GM19043 (cell line): Measurements from ENCODE around the gene RNU2-63P.
"Not testable (repeated sequence)": the region's sequence is repeated elsewhere in the genome, so short reads cannot be mapped to it uniquely, and the experiment has no call there.

ENCODE experiments used
- ATAC-seq: cut with Tn5 transposase; IDR thresholded peaks from one replicate; pipeline ENCODE4 v1.9.1; 2021; ENCODE audit warnings: low read depth; ENCODE audit not compliant: unreplicated experiment

Gene RNU2-63P

GRCh38 chr2:88032070-88032702 lies 15.8 kb upstream of the RNU2-63P start:
- no peak for ATAC-seq

DNA sequence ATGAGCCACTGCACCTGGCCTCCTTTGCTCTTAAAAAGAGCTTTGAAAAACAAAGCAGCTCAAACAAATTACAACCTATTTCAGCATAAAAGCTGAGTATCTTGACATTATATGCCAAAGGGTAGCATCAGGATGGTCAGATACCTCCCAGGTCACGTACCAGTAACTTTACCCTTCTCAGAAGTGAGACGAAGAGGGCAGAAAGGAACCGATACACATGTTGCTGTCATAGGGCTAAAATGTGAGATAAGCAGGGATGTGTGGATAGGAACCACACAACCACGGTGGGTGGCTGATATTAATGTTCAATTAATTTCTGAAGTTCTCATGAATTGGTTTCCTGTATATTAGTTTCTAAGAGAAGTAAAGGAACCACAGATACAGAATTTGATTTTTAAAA lies 12.6 kb upstream of the RNU2-63P start:
- ATAC-seq = no peak

- ATAC-seq = no peak
Observed at GRCh38 chr2:88027697-88028389, 11.5 kb upstream of the RNU2-63P start.

GRCh38 chr2:88024509-88024908 lies 8.2 kb upstream of the RNU2-63P start:
- ATAC-seq = no peak

- ATAC-seq = no peak
Observed at GRCh38 chr2:88022669-88022921, 6.2 kb upstream of the RNU2-63P start.

- ATAC-seq = no peak
Observed at GRCh38 chr2:88019985-88020384, 3.6 kb upstream of the RNU2-63P start.

DNA sequence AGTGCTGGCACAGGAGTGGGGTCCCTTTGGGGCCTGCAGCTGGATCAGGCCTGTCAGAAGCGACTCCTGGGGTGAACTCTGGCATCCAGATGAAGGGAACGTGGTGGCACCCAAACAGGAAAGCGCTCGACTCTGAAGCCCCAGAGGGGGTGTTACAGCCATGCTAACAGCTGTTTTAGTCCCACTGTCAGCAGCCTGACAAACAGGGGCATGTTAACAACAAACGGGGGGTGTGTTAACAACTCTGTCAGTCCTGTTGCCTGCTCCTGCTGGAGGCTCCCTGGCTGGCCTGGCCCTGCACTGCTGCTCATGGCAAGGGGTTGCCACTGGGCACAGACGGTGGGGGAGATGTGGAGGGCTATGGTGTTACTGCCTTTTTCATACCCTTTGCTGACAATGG lies 2.6 kb upstream of the RNU2-63P start:
- ATAC-seq = no peak

DNA sequence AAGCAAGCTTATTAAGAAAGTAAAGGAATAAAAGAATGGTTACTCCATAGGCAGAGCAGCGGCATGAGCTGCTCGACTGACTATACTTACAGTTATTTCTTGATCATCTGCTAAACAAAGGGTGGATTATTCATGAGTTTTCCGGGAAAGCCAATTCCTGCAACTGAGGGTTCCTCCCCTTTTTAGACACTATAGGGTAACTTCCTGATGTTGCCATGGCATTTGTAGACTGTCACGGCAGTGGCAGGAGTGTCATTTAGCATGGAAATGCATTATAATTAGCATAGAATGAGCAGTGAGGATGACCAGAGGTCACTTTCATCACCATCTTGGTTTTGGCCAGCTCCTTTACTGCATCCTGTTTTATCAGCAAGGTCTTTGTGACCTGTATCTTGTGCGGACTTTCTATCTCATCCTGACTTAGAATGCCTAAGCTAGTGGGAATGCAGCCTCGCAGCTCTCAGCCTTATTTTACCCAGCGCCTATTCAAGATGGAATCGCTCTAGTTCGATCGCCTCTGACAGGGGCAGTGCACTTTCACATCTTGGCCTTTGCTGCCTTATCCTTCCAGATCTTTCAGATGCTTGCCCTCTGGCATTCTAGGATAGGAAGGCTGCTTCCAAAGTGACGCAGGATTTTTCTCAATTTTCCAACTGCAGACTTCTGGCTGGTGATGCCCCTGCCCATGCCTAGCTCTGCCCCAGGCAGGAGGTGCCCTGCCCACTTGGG lies 1.9 kb upstream of the RNU2-63P start:
- not testable (repeated sequence) for ATAC-seq

- ATAC-seq = not testable (repeated sequence)
Observed at GRCh38 chr2:88017780-88018038, 1.4 kb upstream of the RNU2-63P start.

DNA sequence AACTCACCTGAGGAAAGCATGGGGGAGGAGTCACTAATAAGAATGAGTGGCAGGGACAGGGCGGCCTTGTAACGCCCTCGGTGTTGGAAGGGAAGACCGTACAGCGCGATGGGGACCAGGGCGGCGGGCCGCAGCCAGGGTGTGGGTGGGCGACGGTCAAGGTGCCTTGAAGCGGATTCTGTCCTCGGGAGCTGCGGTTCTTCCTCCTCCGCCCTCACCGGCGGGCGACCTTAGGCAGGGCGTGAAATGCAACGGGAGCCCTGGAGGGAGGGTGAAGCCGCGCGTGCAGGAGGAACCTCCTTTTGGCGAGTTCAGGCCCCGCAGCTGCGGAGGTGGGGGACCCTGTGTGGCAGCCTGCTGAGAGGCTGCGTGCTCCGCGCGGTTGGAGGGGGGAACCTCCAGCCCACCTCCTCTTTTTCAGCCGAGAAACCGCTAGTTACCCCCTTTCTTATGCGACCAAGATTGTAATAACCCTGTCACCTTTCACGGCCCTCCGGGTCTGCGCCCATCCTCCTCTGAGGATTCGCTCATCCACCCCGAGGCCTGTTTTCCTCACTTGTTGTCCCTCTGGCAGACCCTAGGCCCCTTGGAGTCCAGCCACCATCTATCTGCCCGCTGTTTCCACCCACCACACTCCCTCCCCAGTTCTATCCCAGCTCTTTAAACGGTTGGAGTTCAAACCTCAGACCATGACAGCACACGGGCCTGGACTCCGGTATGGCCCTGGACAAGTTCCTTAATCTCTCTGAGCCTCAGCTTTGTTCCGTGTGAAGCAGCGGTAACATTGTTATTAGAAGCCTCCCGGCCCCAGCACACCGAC lies 823 bp upstream of the RNU2-63P start:
- ATAC-seq = peak; percentile 52

DNA sequence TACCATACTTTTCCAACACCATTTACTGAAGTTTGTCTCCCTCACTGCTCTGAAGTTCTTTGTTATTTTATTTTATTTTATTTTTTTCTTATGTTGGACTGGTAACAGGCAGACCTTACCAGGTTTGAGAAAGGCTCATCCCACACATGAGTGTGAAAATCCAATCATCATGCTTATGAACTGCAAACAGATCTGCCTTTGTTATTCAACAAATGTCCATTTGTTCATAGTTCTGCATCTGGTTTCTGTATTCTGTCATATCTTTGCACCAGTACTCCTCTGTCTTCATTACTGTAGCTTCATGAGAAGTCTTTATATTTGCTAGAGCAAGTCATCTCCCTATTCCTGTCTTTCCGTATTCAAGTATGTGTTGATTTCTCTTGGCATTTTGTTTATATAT lies 5.3 kb downstream of the RNU2-63P start:
- ATAC-seq = no peak

- no peak for ATAC-seq
Observed at GRCh38 chr2:88010136-88010535, 6.2 kb downstream of the RNU2-63P start.

DNA sequence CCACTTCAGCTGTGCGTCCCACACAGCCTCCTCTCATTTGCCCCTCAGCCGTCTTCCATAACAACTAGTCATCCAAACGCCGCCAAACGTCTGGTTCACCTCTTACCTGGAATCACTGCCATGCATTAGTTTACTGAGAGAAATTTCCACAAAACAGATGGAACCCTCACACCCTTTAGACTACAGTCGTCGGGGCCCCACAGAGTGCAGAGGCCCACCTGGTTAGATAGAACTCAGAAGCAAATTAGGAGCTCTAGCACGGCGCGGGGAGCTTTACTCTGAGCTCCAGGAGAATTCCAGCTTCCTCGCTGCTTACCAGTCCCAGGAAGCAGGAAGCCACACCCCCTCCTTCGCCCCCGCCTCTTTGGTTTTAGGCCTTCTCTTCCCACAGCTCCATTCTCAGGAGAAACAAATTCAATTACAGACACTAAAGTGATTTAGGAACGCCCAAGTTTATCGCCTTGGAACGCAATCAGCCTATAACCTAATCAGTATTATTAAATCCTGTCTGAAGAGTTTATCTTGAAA lies 9.4 kb downstream of the RNU2-63P start:
- no peak for ATAC-seq

- no peak for ATAC-seq
Observed at GRCh38 chr2:88005776-88006175, 10.6 kb downstream of the RNU2-63P start.

DNA sequence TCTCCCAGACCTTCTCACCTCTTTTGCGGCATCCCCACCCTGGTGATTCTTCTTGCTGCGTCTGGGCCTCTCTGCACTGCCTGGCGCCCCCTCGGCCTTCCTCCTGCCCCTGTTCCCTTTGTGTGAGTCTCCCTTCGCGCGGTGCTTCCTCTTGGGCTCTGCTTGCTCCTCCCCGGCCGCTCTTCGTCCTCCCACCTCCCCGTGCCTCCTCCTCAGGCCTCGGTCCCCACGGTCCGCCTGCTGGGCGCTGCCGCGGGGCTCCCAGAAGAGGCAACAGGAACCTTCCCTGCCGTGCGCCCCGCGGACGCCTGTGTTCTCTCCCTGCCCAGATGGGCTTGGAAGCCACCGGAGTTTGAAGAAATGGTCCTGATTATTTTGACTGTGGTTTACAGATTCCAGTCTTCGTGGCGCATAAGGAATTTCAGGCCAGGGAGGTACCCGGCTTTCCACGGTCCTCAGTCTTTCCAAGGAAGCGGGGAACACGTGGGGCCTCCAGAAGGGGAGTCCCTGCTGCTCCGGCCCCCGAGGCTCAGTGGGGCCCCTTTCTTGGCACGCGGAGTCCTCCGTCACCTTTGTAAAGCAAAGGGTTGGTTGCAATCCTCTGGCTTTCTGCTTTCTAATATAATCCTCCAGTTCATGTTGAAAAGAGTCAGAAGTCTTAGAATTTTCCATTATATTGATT lies 13.1 kb downstream of the RNU2-63P start:
- no peak for ATAC-seq

DNA sequence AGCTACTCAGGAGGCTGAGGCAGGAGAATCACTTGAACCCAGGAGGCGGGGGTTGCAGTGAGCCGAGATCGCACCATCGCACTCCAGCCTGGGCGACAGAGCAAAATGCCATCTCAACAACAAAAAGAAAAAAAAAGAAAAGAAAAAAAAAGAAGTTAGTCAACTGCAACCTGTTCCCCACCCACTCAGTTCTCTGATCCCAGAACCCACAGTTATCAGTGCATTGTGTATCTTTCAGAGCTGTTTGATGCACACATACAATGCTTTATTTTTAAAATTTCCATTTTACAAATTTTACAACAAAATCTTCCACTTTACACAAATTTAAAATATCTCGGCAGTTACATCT lies 14.0 kb downstream of the RNU2-63P start:
- no peak for ATAC-seq

- ATAC-seq = not testable (repeated sequence)
Observed at GRCh38 chr2:88000474-88000873, 15.9 kb downstream of the RNU2-63P start.

DNA sequence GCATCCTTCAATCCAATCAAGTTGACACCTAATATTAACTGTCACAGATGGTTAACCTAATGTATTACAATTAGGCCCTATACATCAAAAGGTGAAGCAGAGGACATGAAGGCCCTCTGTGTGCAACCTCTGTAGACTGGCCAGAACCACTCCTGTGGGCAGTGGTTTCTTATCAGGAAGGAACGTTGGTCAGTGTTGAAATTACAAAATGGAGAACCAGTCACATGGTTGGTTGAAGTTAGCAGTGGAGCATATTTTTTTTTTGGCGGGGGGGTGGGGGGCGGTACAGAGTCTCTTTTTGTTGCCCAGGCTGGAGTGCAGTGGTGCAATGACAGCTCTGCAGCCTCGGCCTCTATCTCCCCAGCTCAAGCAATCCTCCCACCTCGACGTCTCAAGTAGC lies 19.8 kb downstream of the RNU2-63P start:
- ATAC-seq = no peak

GRCh38 chr2:87995756-87996155 lies 20.6 kb downstream of the RNU2-63P start:
- ATAC-seq = no peak

DNA sequence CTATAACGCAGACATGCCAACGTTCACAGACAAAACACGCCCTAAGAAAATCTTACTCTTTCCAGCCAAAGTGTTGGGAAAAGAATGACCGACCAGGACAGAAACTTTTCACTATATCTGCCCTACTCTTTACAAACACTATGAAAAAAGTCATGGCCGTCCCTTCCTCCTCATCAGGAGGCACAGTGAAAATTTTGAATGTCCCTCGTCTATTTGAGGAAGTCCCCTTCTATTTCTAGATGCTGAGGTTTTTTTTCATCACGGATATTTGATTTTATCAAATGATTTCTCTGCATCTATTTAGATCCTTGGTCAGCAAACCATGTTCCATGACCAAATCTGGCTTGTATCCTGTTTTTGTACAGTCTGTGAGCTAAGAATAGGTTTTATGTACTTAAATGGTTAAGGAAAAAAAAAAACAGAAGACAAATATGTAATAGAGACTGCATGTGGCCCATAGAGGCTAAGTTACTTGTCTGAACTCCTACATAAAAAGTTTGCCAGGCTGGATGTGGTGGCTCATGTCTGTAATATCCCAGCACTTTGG lies 22.0 kb downstream of the RNU2-63P start:
- not testable (repeated sequence) for ATAC-seq
